ENCODE results near the gene SNF8. TPM values are rescaled to one million over a fixed set of nuclear protein-coding genes. Genes with fewer than 3 reads are reported as not detected.

The SNF8 gene
- total and polyA plus RNA-seq, 9 of the 15 experiments (the other 6 are each of a cell fraction or from before 2014, with no cell fraction given): 6.9 to 149 (median 117) TPM

DNA sequence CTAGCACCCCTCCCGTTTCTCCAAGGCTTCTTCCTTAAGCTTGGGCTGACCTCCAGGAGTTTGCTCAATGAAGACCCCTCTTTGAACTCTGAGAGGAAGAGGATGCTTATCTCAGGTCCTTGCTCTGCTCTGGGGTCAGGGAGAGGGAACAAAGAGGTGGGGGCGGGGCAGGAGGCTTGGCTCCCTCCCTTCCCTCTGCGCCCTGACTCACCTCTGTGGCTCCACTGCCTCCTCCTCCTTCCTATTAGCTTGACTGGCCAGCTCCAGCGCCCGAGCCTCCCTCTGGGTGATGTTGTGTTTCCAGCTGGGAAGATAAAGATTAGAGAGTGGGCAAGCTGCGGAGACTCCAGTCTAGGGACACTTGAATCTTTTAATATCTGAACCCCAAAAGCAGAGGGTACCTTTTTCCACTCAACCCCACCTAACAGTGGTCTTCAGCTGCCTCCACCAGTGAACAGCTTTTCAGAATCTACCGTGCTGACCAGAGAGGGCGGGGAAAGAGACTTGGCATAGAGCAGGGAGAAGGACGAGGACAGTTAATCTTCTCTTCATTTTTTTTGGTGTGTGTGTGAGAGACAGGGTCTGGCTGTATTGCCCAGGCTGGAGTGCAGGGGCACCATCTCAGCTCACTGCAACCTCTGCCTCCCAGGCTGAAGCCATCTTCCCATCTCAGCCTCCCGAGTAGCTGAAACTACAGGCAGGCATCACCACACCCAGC is 17.0 kb upstream of the SNF8 start (continued):
- TF ChIP-seq, protein P1, sequence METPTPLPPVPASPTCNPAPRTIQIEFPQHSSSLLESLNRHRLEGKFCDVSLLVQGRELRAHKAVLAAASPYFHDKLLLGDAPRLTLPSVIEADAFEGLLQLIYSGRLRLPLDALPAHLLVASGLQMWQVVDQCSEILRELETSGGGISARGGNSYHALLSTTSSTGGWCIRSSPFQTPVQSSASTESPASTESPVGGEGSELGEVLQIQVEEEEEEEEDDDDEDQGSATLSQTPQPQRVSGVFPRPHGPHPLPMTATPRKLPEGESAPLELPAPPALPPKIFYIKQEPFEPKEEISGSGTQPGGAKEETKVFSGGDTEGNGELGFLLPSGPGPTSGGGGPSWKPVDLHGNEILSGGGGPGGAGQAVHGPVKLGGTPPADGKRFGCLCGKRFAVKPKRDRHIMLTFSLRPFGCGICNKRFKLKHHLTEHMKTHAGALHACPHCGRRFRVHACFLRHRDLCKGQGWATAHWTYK (CRISPR knock-in tag; IDR thresholded peaks at IDR 0.05): no peak
- TF ChIP-seq HDAC1 (IDR thresholded peaks at IDR 0.05): 0 out of 4 replicates have a peak, but pooled peaks of 1 of the 2 experiments have one; percentile 9
- no peak for TF ChIP-seq MCM3 (IDR thresholded peaks at IDR 0.05)
- no peak for TF ChIP-seq TAF9B (IDR thresholded peaks at IDR 0.05; ENCODE audit: partially characterized antibody)
- TF ChIP-seq SREBF2 (CRISPR knock-in tag; IDR thresholded peaks at IDR 0.05): no peak
- TF ChIP-seq NR2C1 (IDR thresholded peaks at IDR 0.05): peak; percentile 29; the same call in 1 of the 2 replicates
- no peak for TF ChIP-seq NR2C1 (tag; IDR thresholded peaks at IDR 0.05)
- no peak for TF ChIP-seq CHD4 (IDR thresholded peaks at IDR 0.05; ENCODE audit: insufficient read depth, insufficient replicate concordance, low read depth, low read length, poor library complexity, severe bottlenecking)
- no peak for TF ChIP-seq ZFP91 (CRISPR knock-in tag; IDR thresholded peaks at IDR 0.05)
- TF ChIP-seq KDM4B (IDR thresholded peaks at IDR 0.05; ENCODE audit: borderline replicate concordance in 2 of 2, low read depth in 1 of 2): 0 out of 4 replicates have a peak, but pooled peaks of 1 of the 2 experiments have one; percentile 45
- TF ChIP-seq ZNF263 (CRISPR knock-in tag; IDR thresholded peaks at IDR 0.05; ENCODE audit: borderline replicate concordance): peak; percentile 47; the same call in 1 of the 2 replicates
- TF ChIP-seq, protein P2, sequence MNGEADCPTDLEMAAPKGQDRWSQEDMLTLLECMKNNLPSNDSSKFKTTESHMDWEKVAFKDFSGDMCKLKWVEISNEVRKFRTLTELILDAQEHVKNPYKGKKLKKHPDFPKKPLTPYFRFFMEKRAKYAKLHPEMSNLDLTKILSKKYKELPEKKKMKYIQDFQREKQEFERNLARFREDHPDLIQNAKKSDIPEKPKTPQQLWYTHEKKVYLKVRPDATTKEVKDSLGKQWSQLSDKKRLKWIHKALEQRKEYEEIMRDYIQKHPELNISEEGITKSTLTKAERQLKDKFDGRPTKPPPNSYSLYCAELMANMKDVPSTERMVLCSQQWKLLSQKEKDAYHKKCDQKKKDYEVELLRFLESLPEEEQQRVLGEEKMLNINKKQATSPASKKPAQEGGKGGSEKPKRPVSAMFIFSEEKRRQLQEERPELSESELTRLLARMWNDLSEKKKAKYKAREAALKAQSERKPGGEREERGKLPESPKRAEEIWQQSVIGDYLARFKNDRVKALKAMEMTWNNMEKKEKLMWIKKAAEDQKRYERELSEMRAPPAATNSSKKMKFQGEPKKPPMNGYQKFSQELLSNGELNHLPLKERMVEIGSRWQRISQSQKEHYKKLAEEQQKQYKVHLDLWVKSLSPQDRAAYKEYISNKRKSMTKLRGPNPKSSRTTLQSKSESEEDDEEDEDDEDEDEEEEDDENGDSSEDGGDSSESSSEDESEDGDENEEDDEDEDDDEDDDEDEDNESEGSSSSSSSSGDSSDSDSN (IDR thresholded peaks at IDR 0.05; ENCODE audit: borderline replicate concordance in 1 of 2, low read depth in 2 of 2, low read length in 2 of 2): 0 out of 4 replicates have a peak, but pooled peaks of 1 of the 2 experiments have one; percentile 62
- TF ChIP-seq, protein P3, sequence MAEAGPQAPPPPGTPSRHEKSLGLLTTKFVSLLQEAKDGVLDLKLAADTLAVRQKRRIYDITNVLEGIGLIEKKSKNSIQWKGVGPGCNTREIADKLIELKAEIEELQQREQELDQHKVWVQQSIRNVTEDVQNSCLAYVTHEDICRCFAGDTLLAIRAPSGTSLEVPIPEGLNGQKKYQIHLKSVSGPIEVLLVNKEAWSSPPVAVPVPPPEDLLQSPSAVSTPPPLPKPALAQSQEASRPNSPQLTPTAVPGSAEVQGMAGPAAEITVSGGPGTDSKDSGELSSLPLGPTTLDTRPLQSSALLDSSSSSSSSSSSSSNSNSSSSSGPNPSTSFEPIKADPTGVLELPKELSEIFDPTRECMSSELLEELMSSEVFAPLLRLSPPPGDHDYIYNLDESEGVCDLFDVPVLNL (CRISPR knock-in tag; IDR thresholded peaks at IDR 0.05; ENCODE audit: low read depth): no peak
- TF ChIP-seq ILK (tag; IDR thresholded peaks at IDR 0.05; ENCODE audit: borderline replicate concordance, low read depth): no peak
- no peak for TF ChIP-seq POLR2AphosphoS5 (IDR thresholded peaks at IDR 0.05; ENCODE audit: control insufficient read depth, insufficient read depth, low read depth, low read length)
- no peak for TF ChIP-seq HDAC3 (IDR thresholded peaks at IDR 0.05; ENCODE audit: borderline replicate concordance, partially characterized antibody)
- peak in 1 of 2 experiments; percentile 78; a peak in 2 of 4 replicates for TF ChIP-seq MAZ (CRISPR knock-in tag; conservative IDR thresholded peaks at IDR 0.05 in 1 of 2, IDR thresholded peaks at IDR 0.05 in 1 of 2)
- TF ChIP-seq ZNF586 (CRISPR knock-in tag; conservative IDR thresholded peaks at IDR 0.05): no peak
